CD14-positive monocyte (primary cell): Measurements from ENCODE around the gene ADGRL4. TPM values are rescaled to one million over a fixed set of nuclear protein-coding genes. Genes with fewer than 3 reads are reported as not detected.

Experiments
- DNase-seq, 3 donors: peaks; one replicate each; pipeline ENCODE4 v3.0.0-alpha.2; 2011 to 2022
- H2AFZ ChIP-seq: 2 replicates; pipeline ENCODE4 v1.6.0; 2012; ENCODE audit warnings: mild to moderate bottlenecking, low read depth, low read length, inconsistent platforms; ENCODE audit not compliant: insufficient read depth, poor library complexity, severe bottlenecking
- H3K27ac ChIP-seq, 2 donors: 1 replicate in 1 of 2; 2 replicates in 1 of 2; pipeline ENCODE4 v1.5.1; 2012 to 2013; ENCODE audit warnings: low read length in 2 of 2, control low read depth in 1 of 2, inconsistent platforms in 1 of 2, low read depth in 1 of 2, mild to moderate bottlenecking in 1 of 2
- H3K27me3 ChIP-seq, 2 donors: one replicate each; pipeline versions ENCODE4 v1.6.0 to v1.6.1; 2011 to 2013; ENCODE audit warnings: low read length in 2 of 2; ENCODE audit not compliant: control insufficient read depth in 2 of 2, insufficient read depth in 2 of 2
- H3K36me3 ChIP-seq, 2 donors: replicated peaks in 1 of 2; 1 replicate in 1 of 2; 2 replicates in 1 of 2; pipeline versions ENCODE4 v1.5.1 to v1.6.1; 2012 to 2013; ENCODE audit warnings: low read length in 2 of 2, control low read depth in 1 of 2, inconsistent platforms in 1 of 2, mild to moderate bottlenecking in 1 of 2; ENCODE audit not compliant: insufficient read depth in 2 of 2, control insufficient read depth in 1 of 2
- H3K4me1 ChIP-seq, 2 donors: 1 replicate in 1 of 2; 2 replicates in 1 of 2; pipeline versions ENCODE4 v1.5.1 to v1.6.1; 2012 to 2013; ENCODE audit warnings: low read length in 2 of 2, control low read depth in 1 of 2, inconsistent platforms in 1 of 2, mild to moderate bottlenecking in 1 of 2, moderate library complexity in 1 of 2; ENCODE audit not compliant: insufficient read depth in 2 of 2, control insufficient read depth in 1 of 2
- H3K4me2 ChIP-seq: replicated peaks from 2 replicates; pipeline ENCODE3; 2012; ENCODE audit warnings: low read length, moderate library complexity, mild to moderate bottlenecking; ENCODE audit not compliant: poor library complexity, severe bottlenecking; ENCODE audit errors: extremely low read depth
- H3K4me3 ChIP-seq, 3 experiments: fragments of 200-600 bp in 1 of 3; sonication (generic) in 1 of 3; replicated peaks in 1 of 3; 1 replicate in 2 of 3; 2 replicates in 1 of 3; pipeline ENCODE4 v1.5.1; 2011 to 2013; ENCODE audit warnings: low read length in 3 of 3, mild to moderate bottlenecking in 3 of 3, control low read depth in 2 of 3, low read depth in 2 of 3, inconsistent platforms in 1 of 3, moderate library complexity in 1 of 3
- H3K79me2 ChIP-seq: 2 replicates; pipeline ENCODE4 v1.6.0; 2012; ENCODE audit warnings: mild to moderate bottlenecking, control low read depth, inconsistent platforms, low read length, moderate library complexity; ENCODE audit not compliant: insufficient read depth
- H3K9ac ChIP-seq: 2 replicates; pipeline ENCODE4 v1.6.0; 2017; ENCODE audit warnings: low read length, mild to moderate bottlenecking; ENCODE audit not compliant: insufficient read depth, poor library complexity, severe bottlenecking
- H3K9me3 ChIP-seq, 2 donors: replicated peaks in 1 of 2; 1 replicate in 1 of 2; 2 replicates in 1 of 2; pipeline versions ENCODE4 v1.5.1 to v1.6.1; 2012 to 2013; ENCODE audit warnings: low read length in 2 of 2, control low read depth in 1 of 2; ENCODE audit not compliant: control insufficient read depth in 1 of 2, insufficient read depth in 1 of 2
- H4K20me1 ChIP-seq: 2 replicates; pipeline ENCODE4 v1.6.0; 2012; ENCODE audit warnings: mild to moderate bottlenecking, low read length, control low read depth, moderate library complexity; ENCODE audit not compliant: insufficient read depth
- H3K27ac Mint-ChIP-seq, 7 donors: one replicate each; pipeline ENCODE4 v1.8.0; 2020; ENCODE audit warnings: mild to moderate bottlenecking in 7 of 7, mixed read lengths in 7 of 7, moderate library complexity in 6 of 7, inconsistent platforms in 2 of 7
- H3K27me3 Mint-ChIP-seq, 3 donors: one replicate each; pipeline ENCODE4 v1.8.0; 2021 to 2022; ENCODE audit warnings: low read depth in 3 of 3, mild to moderate bottlenecking in 3 of 3, mixed read lengths in 3 of 3, moderate library complexity in 3 of 3, inconsistent platforms in 1 of 3
- H3K36me3 Mint-ChIP-seq, 2 donors: one replicate each; pipeline ENCODE4 v1.8.0; 2020; ENCODE audit warnings: mixed read lengths in 2 of 2, inconsistent platforms in 1 of 2, mild to moderate bottlenecking in 1 of 2
- H3K4me1 Mint-ChIP-seq: one replicate; pipeline ENCODE4 v1.8.0; 2020; ENCODE audit warnings: mild to moderate bottlenecking, mixed read lengths
- H3K4me3 Mint-ChIP-seq, 2 donors: one replicate each; pipeline ENCODE4 v1.8.0; 2020; ENCODE audit warnings: mild to moderate bottlenecking in 2 of 2, mixed read lengths in 2 of 2, moderate library complexity in 1 of 2
- H3K9me3 Mint-ChIP-seq, 7 donors: one replicate each; pipeline ENCODE4 v1.8.0; 2020 to 2022; ENCODE audit warnings: mixed read lengths in 7 of 7, mild to moderate bottlenecking in 6 of 7, moderate library complexity in 6 of 7, inconsistent platforms in 2 of 7
- WGBS: methylation state at CpG from one replicate; pipeline ENCODE4 v1.1.5; 2013; ENCODE audit warnings: missing lambda C conversion rate; ENCODE audit not compliant: insufficient coverage; 5-methylcytosine and 5-hydroxymethylcytosine counted together
- intact Hi-C, 2 donors: fragments of 100-400 bp; cut with micrococcal nuclease; formaldehyde crosslinking; loops; one replicate each; pipeline versions ENCODE4 v1.15.0 to v1.15.1; 2023
- polyA plus RNA-seq, 3 donors: library from polyadenylated mRNA; depleted of rRNA in 1 of 3; unstranded in 2 of 3; stranded (reverse) in 1 of 3; fragments of 300-500 nt in 2 of 3; fragments of >200 nt in 1 of 3; fragmentation: Illumina TruSeq in 2 of 3; gene quantifications; 1 replicate in 2 of 3; 2 replicates in 1 of 3; pipeline ENCODE4 v1.2.3, GENCODE V29; 2012 to 2021
- TF ChIP-seq, protein P1 (sequence below): fragments of 200-600 bp; IDR thresholded peaks from one replicate; pipeline ENCODE4 v1.8.0; 2022; ENCODE audit warnings: antibody characterized with exemption, mild to moderate bottlenecking

The ADGRL4 gene
- polyA plus RNA-seq, 3 donors, result not detected

GRCh38 chr1:78996791-78997190 lies 9.7 kb downstream of the ADGRL4 start:
- TF ChIP-seq, protein P1, sequence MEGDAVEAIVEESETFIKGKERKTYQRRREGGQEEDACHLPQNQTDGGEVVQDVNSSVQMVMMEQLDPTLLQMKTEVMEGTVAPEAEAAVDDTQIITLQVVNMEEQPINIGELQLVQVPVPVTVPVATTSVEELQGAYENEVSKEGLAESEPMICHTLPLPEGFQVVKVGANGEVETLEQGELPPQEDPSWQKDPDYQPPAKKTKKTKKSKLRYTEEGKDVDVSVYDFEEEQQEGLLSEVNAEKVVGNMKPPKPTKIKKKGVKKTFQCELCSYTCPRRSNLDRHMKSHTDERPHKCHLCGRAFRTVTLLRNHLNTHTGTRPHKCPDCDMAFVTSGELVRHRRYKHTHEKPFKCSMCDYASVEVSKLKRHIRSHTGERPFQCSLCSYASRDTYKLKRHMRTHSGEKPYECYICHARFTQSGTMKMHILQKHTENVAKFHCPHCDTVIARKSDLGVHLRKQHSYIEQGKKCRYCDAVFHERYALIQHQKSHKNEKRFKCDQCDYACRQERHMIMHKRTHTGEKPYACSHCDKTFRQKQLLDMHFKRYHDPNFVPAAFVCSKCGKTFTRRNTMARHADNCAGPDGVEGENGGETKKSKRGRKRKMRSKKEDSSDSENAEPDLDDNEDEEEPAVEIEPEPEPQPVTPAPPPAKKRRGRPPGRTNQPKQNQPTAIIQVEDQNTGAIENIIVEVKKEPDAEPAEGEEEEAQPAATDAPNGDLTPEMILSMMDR, result no peak

DNA sequence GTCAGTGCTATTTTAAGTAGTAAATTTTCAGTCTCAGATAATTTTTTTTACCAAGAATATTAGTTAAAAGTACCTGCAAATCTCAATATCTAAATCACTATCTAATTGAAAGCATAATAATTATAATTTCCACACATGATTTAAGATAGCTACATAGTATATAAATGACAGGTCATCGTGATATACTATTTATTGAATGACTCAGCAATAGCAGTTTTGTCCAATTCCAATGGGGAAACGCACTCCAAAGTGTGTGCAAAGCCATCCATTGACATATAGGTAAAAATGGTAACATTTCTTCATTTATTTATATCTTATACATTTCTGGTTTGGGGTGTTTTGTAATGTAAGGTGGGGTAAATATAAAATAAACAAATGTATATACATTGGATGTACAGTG lies 19.5 kb downstream of the ADGRL4 start:
- no peak overlapping the region for H2AFZ ChIP-seq
- H3K4me1 ChIP-seq, result no peaks in the 10 kb centered on the region
- WGBS, result no CpG with 5 or more reads among the region's 2 CpGs
- no peak overlapping the region for H3K9ac ChIP-seq
- no peak overlapping the region for H3K4me3 ChIP-seq
- H3K27me3 ChIP-seq, result no peaks in the 10 kb centered on the region
- no peaks in the 10 kb centered on the region for H3K9me3 ChIP-seq
- Mint-ChIP-seq H3K9me3 (peaks cover 0 to 3% (median 0%) of the 10 kb centered on the region in 7 donors), H3K27ac (no peak overlapping the region), H3K4me1 (no peaks in the 10 kb centered on the region), H3K4me3 (no peak overlapping the region), H3K36me3 (no peaks in the 10 kb centered on the region), H3K27me3 (no peaks in the 10 kb centered on the region)
- no peak overlapping the region for H3K4me2 ChIP-seq
- H4K20me1 ChIP-seq, result no peaks in the 10 kb centered on the region
- H3K36me3 ChIP-seq, result no peaks in the 10 kb centered on the region
- TF ChIP-seq, protein P1, result no peak
- no peak overlapping the region for H3K27ac ChIP-seq
- H3K79me2 ChIP-seq, result no peaks in the 10 kb centered on the region
- intact Hi-C loops, result no loop called here
- DNase-seq, result no peak

More at GRCh38 chr1:78996791-78997190, 9.7 kb downstream of the ADGRL4 start:
- Mint-ChIP-seq H3K27ac (no peak overlapping the region), H3K4me1 (no peaks in the 10 kb centered on the region), H3K36me3 (no peaks in the 10 kb centered on the region), H3K4me3 (no peak overlapping the region), H3K27me3 (no peaks in the 10 kb centered on the region), H3K9me3 (peaks cover 0 to 5% (median 3%) of the 10 kb centered on the region in 7 donors)
- no peaks in the 10 kb centered on the region for H3K9me3 ChIP-seq
- H3K27ac ChIP-seq, result no peak overlapping the region
- no peak overlapping the region for H3K9ac ChIP-seq
- H2AFZ ChIP-seq, result no peak overlapping the region
- no peaks in the 10 kb centered on the region for H3K36me3 ChIP-seq
- no peaks in the 10 kb centered on the region for H3K27me3 ChIP-seq
- H3K4me1 ChIP-seq, result no peaks in the 10 kb centered on the region
- no peak overlapping the region for H3K4me2 ChIP-seq
- no peaks in the 10 kb centered on the region for H4K20me1 ChIP-seq
- no peak overlapping the region for H3K4me3 ChIP-seq
- intact Hi-C loops, result no loop called here
- no peak for DNase-seq
- no CpG with 5 or more reads among the region's 1 CpG for WGBS
- H3K79me2 ChIP-seq, result no peaks in the 10 kb centered on the region
